ENCODE measurements around the gene LRBA. TPM values are rescaled to one million over a fixed set of nuclear protein-coding genes. Genes with fewer than 3 reads are reported as not detected.

The LRBA gene
- total RNA-seq, 1 experiment from 2014 or later = 55.3 TPM

- Histone ChIP-seq H4K8ac (replicated peaks; ENCODE audit: insufficient read length, low read depth, low read length) (no peak overlapping the region), H3K18ac (ENCODE audit: insufficient read length, low read depth, low read length) (no peak overlapping the region), H3K23me2 (ENCODE audit: insufficient read length, low read depth, low read length, poor library complexity, severe bottlenecking) (no peaks in the 10 kb centered on the region), H3K4me1 (ENCODE audit: insufficient read depth, low read length) (no peaks in the 10 kb centered on the region), H2BK12ac (ENCODE audit: insufficient read length, low read depth, low read length) (no peak overlapping the region), H4K5ac (ENCODE audit: insufficient read length, low read depth, low read length) (no peak overlapping the region), H3K79me2 (ENCODE audit: insufficient read depth, low read length) (no peaks in the 10 kb centered on the region), H2BK120ac (ENCODE audit: low read depth, low read length, poor library complexity, severe bottlenecking) (no peak overlapping the region), H3K23ac (ENCODE audit: insufficient read length, low read depth, low read length) (no peak overlapping the region), H3K4ac (ENCODE audit: low read depth, low read length) (no peak overlapping the region), H4K20me1 (ENCODE audit: control insufficient read depth, insufficient read depth, insufficient read length) (no peaks in the 10 kb centered on the region), H2AK5ac (ENCODE audit: insufficient read length, low read length) (no peak overlapping the region), H3K27ac (ENCODE audit: insufficient read length, low read depth, low read length) (no peak overlapping the region), H2AFZ (ENCODE audit: low read length) (no peak overlapping the region), H3K79me1 (ENCODE audit: insufficient read depth, low read depth, low read length, poor library complexity, severe bottlenecking) (no peaks in the 10 kb centered on the region), H2BK5ac (ENCODE audit: insufficient read length, low read length) (no peak overlapping the region), H4K91ac (ENCODE audit: insufficient read length, low read depth, low read length) (no peak overlapping the region), H2BK15ac (ENCODE audit: low read depth, low read length) (no peak overlapping the region), H3K27me3 (ENCODE audit: insufficient read depth, low read length) (no peaks in the 10 kb centered on the region), H3K4me2 (ENCODE audit: insufficient read depth, insufficient read length, low read length) (no peak overlapping the region), H3K9me3 (ENCODE audit: control insufficient read depth, low read depth, low read length) (no peaks in the 10 kb centered on the region), H3K9ac (ENCODE audit: extremely low read depth, insufficient read length, low read length) (no peak overlapping the region), H3T11ph (ENCODE audit: low read length) (no peak overlapping the region), H3K56ac (ENCODE audit: insufficient read length, low read depth, low read length) (no peak overlapping the region), H3K14ac (ENCODE audit: insufficient read depth, low read length) (no peak overlapping the region), H2BK20ac (ENCODE audit: low read depth, low read length, poor library complexity, severe bottlenecking) (no peak overlapping the region)
- H3K27ac Mint-ChIP-seq = no peak overlapping the region
- H3K27me3 Mint-ChIP-seq (ENCODE audit: low read depth) = no peaks in the 10 kb centered on the region
- WGBS (ENCODE audit: extremely low coverage, insufficient read length, low lambda C conversion rate) = no CpG with 5 or more reads among the region's 1 CpG
- TF ChIP-seq CTCF (conservative IDR thresholded peaks at IDR 0.05) = no peak
- H3K4me3 Mint-ChIP-seq = no peak overlapping the region
- DNase-seq = no peak
- no peaks in the 10 kb centered on the region for H3K36me3 Mint-ChIP-seq (ENCODE audit: insufficient read depth in 1 of 3, low read depth in 3 of 3)
- no peaks in the 10 kb centered on the region for H3K9me3 Mint-ChIP-seq
- H3K4me1 Mint-ChIP-seq = no peaks in the 10 kb centered on the region
Measured at GRCh38 chr4:150355418-150355817, 659.7 kb downstream of the LRBA start.
